Activated naive CD8-positive, alpha-beta T cell treated with anti-CD3 and anti-CD28 coated beads, Interleukin-2, amount 50 U/mL, for 24 hours (primary cell): ENCODE results near the gene FOXD2.
A peak's percentile ranks its signal among the peaks of the same experiment; 100 is the strongest.
"Not testable (repeated sequence)": the region's sequence is repeated elsewhere in the genome, so short reads cannot be mapped to it uniquely, and the experiment has no call there.

Experiments used
- ATAC-seq: fragments of 150-1000 bp; cut with Tn5 transposase; one replicate; pipeline ENCODE4 v1.10.0; 2021
- DNase-seq: peaks from one replicate; pipeline ENCODE4 v3.0.0; 2021
- H3K27ac Mint-ChIP-seq: one replicate; pipeline ENCODE4 v1.8.0; 2021; ENCODE audit warnings: mild to moderate bottlenecking, mixed read lengths
- H3K27me3 Mint-ChIP-seq: one replicate; pipeline ENCODE4 v1.8.0; 2021; ENCODE audit warnings: mixed read lengths
- H3K36me3 Mint-ChIP-seq: one replicate; pipeline ENCODE4 v1.8.0; 2021; ENCODE audit warnings: low read depth, mixed read lengths
- H3K4me1 Mint-ChIP-seq: one replicate; pipeline ENCODE4 v1.8.0; 2021; ENCODE audit warnings: mixed read lengths
- H3K4me3 Mint-ChIP-seq: one replicate; pipeline ENCODE4 v1.8.0; 2021; ENCODE audit warnings: mild to moderate bottlenecking, moderate library complexity, mixed read lengths
- H3K9me3 Mint-ChIP-seq: one replicate; pipeline ENCODE4 v1.8.0; 2021; ENCODE audit warnings: mixed read lengths

FOXD2 gene

GRCh38 chr1:47441450-47442106, 3.7 kb downstream of the FOXD2 start:
- Mint-ChIP-seq H3K9me3 (no peaks in the 10 kb centered on the region), H3K4me1 (peaks cover 22% of the 10 kb centered on the region), H3K4me3 (no peak overlapping the region), H3K27me3 (no peaks in the 10 kb centered on the region), H3K36me3 (peaks cover 2% of the 10 kb centered on the region), H3K27ac (no peak overlapping the region)
- ATAC-seq (no peak), DNase-seq (no peak)

GRCh38 chr1:47442202-47442601, 4.4 kb downstream of the FOXD2 start:
- no peak for ATAC-seq
- H3K4me3 Mint-ChIP-seq: no peak overlapping the region
- peaks cover 2% of the 10 kb centered on the region for H3K36me3 Mint-ChIP-seq

GRCh38 chr1:47442842-47443529, 5.1 kb downstream of the FOXD2 start:
- ATAC-seq: no peak
- Mint-ChIP-seq H3K36me3 (peaks cover 2% of the 10 kb centered on the region), H3K4me1 (peaks cover 20% of the 10 kb centered on the region), H3K27ac (no peak overlapping the region), H3K9me3 (no peaks in the 10 kb centered on the region), H3K4me3 (no peak overlapping the region), H3K27me3 (peaks cover 2% of the 10 kb centered on the region)
- no peak for DNase-seq

More at GRCh38 chr1:47442202-47442601, 4.4 kb downstream of the FOXD2 start:
- Mint-ChIP-seq H3K27ac (no peak overlapping the region), H3K27me3 (no peaks in the 10 kb centered on the region), H3K4me1 (peaks cover 20% of the 10 kb centered on the region), H3K9me3 (no peaks in the 10 kb centered on the region)
- no peak for DNase-seq

GRCh38 chr1:47443530-47444296, 5.9 kb downstream of the FOXD2 start:
- Mint-ChIP-seq H3K36me3 (peaks cover 2% of the 10 kb centered on the region), H3K27me3 (peaks cover 10% of the 10 kb centered on the region), H3K27ac (no peak overlapping the region), H3K9me3 (no peaks in the 10 kb centered on the region), H3K4me1 (peaks cover 20% of the 10 kb centered on the region), H3K4me3 (peak overlapping the region; percentile 55)
- no peak for ATAC-seq
- no peak for DNase-seq

- DNase-seq: no peak
- Mint-ChIP-seq H3K36me3 (peaks cover 2% of the 10 kb centered on the region), H3K4me3 (peak overlapping the region; percentile 55), H3K27ac (peak overlapping the region; percentile 12), H3K27me3 (peaks cover 15% of the 10 kb centered on the region), H3K9me3 (no peaks in the 10 kb centered on the region), H3K4me1 (peaks cover 20% of the 10 kb centered on the region)
- ATAC-seq: no peak
These were observed 6.4 kb downstream of the FOXD2 start for GRCh38 chr1:47444297-47444561.

GRCh38 chr1:47444562-47445465, 7.0 kb downstream of the FOXD2 start:
- DNase-seq: peak; percentile 51
- Mint-ChIP-seq H3K4me3 (peak overlapping the region; percentile 55), H3K27me3 (peaks cover 21% of the 10 kb centered on the region), H3K9me3 (no peaks in the 10 kb centered on the region), H3K4me1 (peaks cover 20% of the 10 kb centered on the region), H3K36me3 (peaks cover 2% of the 10 kb centered on the region), H3K27ac (peak overlapping the region; percentile 43)
- ATAC-seq: peak; percentile 73

- ATAC-seq (no peak), DNase-seq (no peak)
- Mint-ChIP-seq H3K27me3 (peaks cover 32% of the 10 kb centered on the region), H3K4me3 (no peak overlapping the region), H3K36me3 (peaks cover 2% of the 10 kb centered on the region), H3K27ac (no peak overlapping the region), H3K4me1 (peaks cover 20% of the 10 kb centered on the region), H3K9me3 (no peaks in the 10 kb centered on the region)
These were observed 8.1 kb downstream of the FOXD2 start for GRCh38 chr1:47445823-47446550.

- H3K27ac Mint-ChIP-seq: no peak overlapping the region
- H3K4me3 Mint-ChIP-seq: no peak overlapping the region
- no peaks in the 10 kb centered on the region for H3K9me3 Mint-ChIP-seq
- peaks cover 56% of the 10 kb centered on the region for H3K27me3 Mint-ChIP-seq
- peaks cover 19% of the 10 kb centered on the region for H3K4me1 Mint-ChIP-seq
- DNase-seq (no peak), ATAC-seq (no peak)
- peaks cover 2% of the 10 kb centered on the region for H3K36me3 Mint-ChIP-seq
These were observed 10.8 kb downstream of the FOXD2 start for GRCh38 chr1:47448462-47449222.

GRCh38 chr1:47449822-47450552, 12.1 kb downstream of the FOXD2 start:
- peaks cover 65% of the 10 kb centered on the region for H3K27me3 Mint-ChIP-seq
- H3K27ac Mint-ChIP-seq: no peak overlapping the region
- H3K36me3 Mint-ChIP-seq: no peaks in the 10 kb centered on the region
- peaks cover 7% of the 10 kb centered on the region for H3K4me1 Mint-ChIP-seq
- H3K4me3 Mint-ChIP-seq: no peak overlapping the region
- H3K9me3 Mint-ChIP-seq: no peaks in the 10 kb centered on the region
- DNase-seq: peak; percentile 26
- ATAC-seq: no peak

GRCh38 chr1:47450606-47451005, 12.8 kb downstream of the FOXD2 start:
- Mint-ChIP-seq H3K4me3 (no peak overlapping the region), H3K4me1 (peaks cover 2% of the 10 kb centered on the region), H3K9me3 (no peaks in the 10 kb centered on the region), H3K27me3 (peaks cover 69% of the 10 kb centered on the region), H3K36me3 (no peaks in the 10 kb centered on the region), H3K27ac (no peak overlapping the region)
- no peak for DNase-seq
- no peak for ATAC-seq

GRCh38 chr1:47452426-47452825, 14.6 kb downstream of the FOXD2 start:
- H3K4me1 Mint-ChIP-seq: no peaks in the 10 kb centered on the region
- no peak overlapping the region for H3K27ac Mint-ChIP-seq
- H3K27me3 Mint-ChIP-seq: peaks cover 79% of the 10 kb centered on the region
- H3K36me3 Mint-ChIP-seq: no peaks in the 10 kb centered on the region
- no peak overlapping the region for H3K4me3 Mint-ChIP-seq
- ATAC-seq: no peak
- no peaks in the 10 kb centered on the region for H3K9me3 Mint-ChIP-seq
- no peak for DNase-seq

- H3K36me3 Mint-ChIP-seq, H3K27ac Mint-ChIP-seq, H3K4me3 Mint-ChIP-seq, H3K9me3 Mint-ChIP-seq, ATAC-seq, DNase-seq, H3K4me1 Mint-ChIP-seq: not testable (repeated sequence)
- H3K27me3 Mint-ChIP-seq: peaks cover 80% of the 10 kb centered on the region
These were observed 16.1 kb downstream of the FOXD2 start for GRCh38 chr1:47453910-47454309.

GRCh38 chr1:47456250-47456649, 18.4 kb downstream of the FOXD2 start:
- ATAC-seq: no peak
- no peaks in the 10 kb centered on the region for H3K4me1 Mint-ChIP-seq
- peaks cover 73% of the 10 kb centered on the region for H3K27me3 Mint-ChIP-seq

More at GRCh38 chr1:47456250-47456649, 18.4 kb downstream of the FOXD2 start:
- no peak overlapping the region for H3K27ac Mint-ChIP-seq
- H3K4me3 Mint-ChIP-seq: no peak overlapping the region
- DNase-seq: no peak
- no peaks in the 10 kb centered on the region for H3K9me3 Mint-ChIP-seq
- H3K36me3 Mint-ChIP-seq: no peaks in the 10 kb centered on the region
